GM12878 (cell line): ENCODE results near the gene GALNT12. TPM values are rescaled to one million over a fixed set of nuclear protein-coding genes. Genes with fewer than 3 reads are reported as not detected.
A peak's percentile ranks its signal among the peaks of the same experiment; 100 is the strongest.

ENCODE experiments used
- CEBPB ChIP-seq, 2 experiments: fragments of 150-350 bp in 1 of 2; IDR thresholded peaks; 2 replicates each; pipeline ENCODE4 v1.6.1; 2012 to 2014; ENCODE audit warnings: low read depth in 2 of 2, low read length in 2 of 2, borderline replicate concordance in 1 of 2, inconsistent platforms in 1 of 2
- EED ChIP-seq: sonication (generic); IDR thresholded peaks from 2 replicates; pipeline ENCODE4 v1.6.1; 2016; ENCODE audit warnings: antibody characterized with exemption, low read depth
- LARP7 ChIP-seq: fragments of 450-650 bp; IDR thresholded peaks from 2 replicates; pipeline ENCODE4 v1.6.1; 2017; ENCODE audit warnings: mild to moderate bottlenecking
- SREBF1 ChIP-seq: IDR thresholded peaks from 2 replicates; pipeline ENCODE4 v1.6.1; 2012; ENCODE audit warnings: mild to moderate bottlenecking, low read length
- TCF3 ChIP-seq: IDR thresholded peaks from 2 replicates; pipeline ENCODE4 v1.6.1; 2012; ENCODE audit warnings: low read depth, mild to moderate bottlenecking, low read length, borderline replicate concordance; ENCODE audit not compliant: insufficient read depth
- YY1 ChIP-seq: IDR thresholded peaks from 2 replicates; pipeline ENCODE4 v1.6.1; 2011; ENCODE audit warnings: low read depth, mild to moderate bottlenecking, low read length
- polyA plus RNA-seq, 11 experiments: library from polyadenylated mRNA; depleted of rRNA in 4 of 11; unstranded in 6 of 11; stranded (reverse) in 5 of 11; fragments of >200 nt; fragmentation: Nextera tagmentation in 4 of 11; fragmentation: Illumina TruSeq in 1 of 11; extraction: Ambion mirVana in 4 of 11; extraction: Trizol in 1 of 11; gene quantifications; 1 replicate in 1 of 11; 2 replicates in 10 of 11; pipeline versions ENCODE4 v1.2.1 to v1.2.3, GENCODE V29; 2011 to 2016; ENCODE audit warnings: inconsistent platforms in 2 of 11, missing spikeins in 2 of 11, low read depth in 1 of 11
- total RNA-seq, 4 experiments: library from RNA; depleted of rRNA in 3 of 4; stranded (reverse); fragments of >200 nt in 3 of 4; fragmentation: Illumina TruSeq in 1 of 4; extraction: Trizol in 1 of 4; gene quantifications; 2 replicates each; pipeline versions ENCODE4 v1.2.1 to v1.2.3, GENCODE V29; 2013 to 2021
- TF ChIP-seq, protein P1 (sequence below): IDR thresholded peaks from 2 replicates; pipeline ENCODE4 v1.6.1; 2011; ENCODE audit warnings: mild to moderate bottlenecking, low read depth, low read length, moderate library complexity; ENCODE audit not compliant: insufficient replicate concordance
- TF ChIP-seq, protein P2 (sequence below): fragments of 450-650 bp; IDR thresholded peaks from 2 replicates; pipeline ENCODE4 v1.6.1; 2017; ENCODE audit warnings: antibody characterized with exemption, mild to moderate bottlenecking, moderate library complexity

Gene GALNT12
- total and polyA plus RNA-seq, 10 of the 15 experiments (the other 5 are each of a cell fraction or from before 2014, with no cell fraction given) = 0.13 to 5.3 (median 3.2) TPM

DNA sequence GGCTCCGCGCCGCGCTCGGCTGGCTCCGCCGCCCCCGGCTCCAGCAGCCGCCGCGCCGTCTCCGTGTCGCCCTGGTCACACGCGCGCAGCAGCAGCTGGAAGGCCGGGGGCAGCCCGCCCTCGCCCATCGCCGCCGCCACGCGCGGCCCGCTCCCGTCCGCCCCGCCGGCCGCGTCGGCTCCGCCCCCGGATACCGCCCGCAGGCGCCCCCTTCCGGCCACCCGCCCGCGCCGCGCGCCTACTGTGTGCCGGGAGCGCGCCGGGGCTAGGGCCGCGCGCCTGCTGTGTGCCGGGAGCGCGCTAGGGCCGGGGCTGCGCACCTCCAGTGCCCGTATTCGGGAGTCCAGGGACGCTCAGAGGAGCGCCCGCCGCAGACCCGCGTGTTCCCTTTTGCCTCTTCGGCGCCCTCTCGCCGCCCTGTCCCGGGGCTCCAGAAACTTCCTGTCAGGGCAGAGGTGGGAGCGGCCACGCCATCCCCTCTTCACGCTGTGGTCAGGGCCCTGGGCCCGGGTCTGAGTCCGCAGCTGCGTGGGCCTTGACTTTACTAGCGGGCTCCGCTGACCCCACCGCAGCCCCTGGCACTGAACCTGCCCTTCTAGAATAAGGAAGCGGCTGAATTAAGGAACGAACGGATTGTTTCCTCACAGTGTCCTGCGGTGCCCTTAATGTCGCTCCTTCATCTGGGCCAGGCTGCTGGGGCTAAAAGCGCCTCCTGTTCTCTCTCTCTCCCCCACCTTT lies 10.9 kb upstream of the GALNT12 start, which contains the start of gene ANKS6 (continued):
- TF ChIP-seq CEBPB (IDR thresholded peaks at IDR 0.05; ENCODE audit: borderline replicate concordance in 1 of 2, low read depth in 2 of 2, low read length in 2 of 2) (no peak), EED (0 out of 2 replicates have a peak, but pooled peaks have one; percentile 15), YY1 (peak; percentile 35; the same call in 1 of the 2 replicates), TCF3 (0 out of 2 replicates have a peak, but pooled peaks have one; percentile 12), LARP7 (peak; percentile 18; the same call in 1 of the 2 replicates), SREBF1 (no peak)
- TF ChIP-seq, protein P1, sequence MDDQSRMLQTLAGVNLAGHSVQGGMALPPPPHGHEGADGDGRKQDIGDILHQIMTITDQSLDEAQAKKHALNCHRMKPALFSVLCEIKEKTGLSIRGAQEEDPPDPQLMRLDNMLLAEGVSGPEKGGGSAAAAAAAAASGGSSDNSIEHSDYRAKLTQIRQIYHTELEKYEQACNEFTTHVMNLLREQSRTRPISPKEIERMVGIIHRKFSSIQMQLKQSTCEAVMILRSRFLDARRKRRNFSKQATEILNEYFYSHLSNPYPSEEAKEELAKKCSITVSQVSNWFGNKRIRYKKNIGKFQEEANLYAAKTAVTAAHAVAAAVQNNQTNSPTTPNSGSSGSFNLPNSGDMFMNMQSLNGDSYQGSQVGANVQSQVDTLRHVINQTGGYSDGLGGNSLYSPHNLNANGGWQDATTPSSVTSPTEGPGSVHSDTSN = no peak
- TF ChIP-seq, protein P2, sequence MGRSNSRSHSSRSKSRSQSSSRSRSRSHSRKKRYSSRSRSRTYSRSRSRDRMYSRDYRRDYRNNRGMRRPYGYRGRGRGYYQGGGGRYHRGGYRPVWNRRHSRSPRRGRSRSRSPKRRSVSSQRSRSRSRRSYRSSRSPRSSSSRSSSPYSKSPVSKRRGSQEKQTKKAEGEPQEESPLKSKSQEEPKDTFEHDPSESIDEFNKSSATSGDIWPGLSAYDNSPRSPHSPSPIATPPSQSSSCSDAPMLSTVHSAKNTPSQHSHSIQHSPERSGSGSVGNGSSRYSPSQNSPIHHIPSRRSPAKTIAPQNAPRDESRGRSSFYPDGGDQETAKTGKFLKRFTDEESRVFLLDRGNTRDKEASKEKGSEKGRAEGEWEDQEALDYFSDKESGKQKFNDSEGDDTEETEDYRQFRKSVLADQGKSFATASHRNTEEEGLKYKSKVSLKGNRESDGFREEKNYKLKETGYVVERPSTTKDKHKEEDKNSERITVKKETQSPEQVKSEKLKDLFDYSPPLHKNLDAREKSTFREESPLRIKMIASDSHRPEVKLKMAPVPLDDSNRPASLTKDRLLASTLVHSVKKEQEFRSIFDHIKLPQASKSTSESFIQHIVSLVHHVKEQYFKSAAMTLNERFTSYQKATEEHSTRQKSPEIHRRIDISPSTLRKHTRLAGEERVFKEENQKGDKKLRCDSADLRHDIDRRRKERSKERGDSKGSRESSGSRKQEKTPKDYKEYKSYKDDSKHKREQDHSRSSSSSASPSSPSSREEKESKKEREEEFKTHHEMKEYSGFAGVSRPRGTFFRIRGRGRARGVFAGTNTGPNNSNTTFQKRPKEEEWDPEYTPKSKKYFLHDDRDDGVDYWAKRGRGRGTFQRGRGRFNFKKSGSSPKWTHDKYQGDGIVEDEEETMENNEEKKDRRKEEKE = no peak
